Neuronal stem cell (in vitro differentiated cells): ENCODE data around the gene SPRING1. TPM values are rescaled to one million over a fixed set of nuclear protein-coding genes. Genes with fewer than 3 reads are reported as not detected.

Source experiments
- DNase-seq: peaks from one replicate; pipeline ENCODE4 v3.0.0-alpha.2; 2013; ENCODE audit warnings: low spot score
- H2AFZ ChIP-seq: one replicate; pipeline ENCODE4 v1.6.1; 2013; ENCODE audit warnings: mild to moderate bottlenecking, low read length, inconsistent platforms
- H2AK5ac ChIP-seq: 2 replicates; pipeline ENCODE4 v1.6.1; 2013; ENCODE audit warnings: low read depth, mild to moderate bottlenecking, inconsistent platforms, low read length, moderate library complexity, mixed read lengths
- H2BK120ac ChIP-seq: 2 replicates; pipeline ENCODE4 v1.6.1; 2013; ENCODE audit warnings: low read depth, mild to moderate bottlenecking, inconsistent platforms, low read length, moderate library complexity, mixed read lengths
- H2BK12ac ChIP-seq: one replicate; pipeline ENCODE4 v1.6.1; 2013; ENCODE audit warnings: low read length, inconsistent platforms
- H2BK15ac ChIP-seq: 2 replicates; pipeline ENCODE4 v1.6.1; 2013; ENCODE audit warnings: mild to moderate bottlenecking, low read length, inconsistent platforms, mixed read lengths
- H2BK5ac ChIP-seq: one replicate; pipeline ENCODE4 v1.6.1; 2013; ENCODE audit warnings: inconsistent platforms, mild to moderate bottlenecking, low read length, moderate library complexity
- H3K14ac ChIP-seq: one replicate; pipeline ENCODE4 v1.6.1; 2013; ENCODE audit warnings: low read length, inconsistent platforms
- H3K18ac ChIP-seq: 2 replicates; pipeline ENCODE4 v1.6.1; 2013; ENCODE audit warnings: low read length, inconsistent platforms
- H3K23ac ChIP-seq: 2 replicates; pipeline ENCODE4 v1.6.1; 2013; ENCODE audit warnings: low read depth, mild to moderate bottlenecking, mixed read lengths, low read length, inconsistent platforms; ENCODE audit not compliant: poor library complexity
- H3K27ac ChIP-seq: replicated peaks from 3 replicates; pipeline ENCODE4 v1.5.1; 2013; ENCODE audit warnings: low read length, inconsistent platforms
- H3K27me3 ChIP-seq, 3 experiments: 2 replicates each; pipeline ENCODE4 v1.6.1; 2013; ENCODE audit warnings: low read length in 3 of 3, mild to moderate bottlenecking in 2 of 3, inconsistent platforms in 1 of 3, low read depth in 1 of 3, mixed read lengths in 1 of 3, moderate library complexity in 1 of 3; ENCODE audit not compliant: control insufficient read depth in 3 of 3, insufficient read depth in 3 of 3
- H3K36me3 ChIP-seq, 2 donors: replicated peaks in 1 of 2; 2 replicates each; pipeline ENCODE4 v1.6.1; 2013; ENCODE audit warnings: low read length in 2 of 2; ENCODE audit not compliant: control insufficient read depth in 2 of 2, insufficient read depth in 2 of 2
- H3K4ac ChIP-seq: 2 replicates; pipeline ENCODE4 v1.6.1; 2013; ENCODE audit warnings: inconsistent platforms, mild to moderate bottlenecking, low read length, moderate library complexity
- H3K4me1 ChIP-seq, 2 donors: 1 replicate in 1 of 2; 2 replicates in 1 of 2; pipeline ENCODE4 v1.6.1; 2013; ENCODE audit warnings: low read length in 2 of 2, low read depth in 1 of 2; ENCODE audit not compliant: control insufficient read depth in 2 of 2, insufficient read depth in 1 of 2
- H3K4me2 ChIP-seq: one replicate; pipeline ENCODE4 v1.6.1; 2013; ENCODE audit warnings: mild to moderate bottlenecking, low read length, inconsistent platforms; ENCODE audit not compliant: insufficient read depth, poor library complexity, severe bottlenecking
- H3K4me3 ChIP-seq, 2 donors: 2 replicates each; pipeline ENCODE4 v1.5.1; 2013; ENCODE audit warnings: low read length in 2 of 2, mild to moderate bottlenecking in 2 of 2, inconsistent platforms in 1 of 2, moderate library complexity in 1 of 2
- H3K79me1 ChIP-seq: one replicate; pipeline ENCODE4 v1.6.1; 2013; ENCODE audit warnings: low read depth, mild to moderate bottlenecking, inconsistent platforms, low read length, moderate library complexity
- H3K9ac ChIP-seq: one replicate; pipeline ENCODE4 v1.6.1; 2013; ENCODE audit warnings: mild to moderate bottlenecking, low read depth, low read length, inconsistent platforms; ENCODE audit not compliant: poor library complexity
- H3K9me3 ChIP-seq, 2 donors: replicated peaks in 1 of 2; 2 replicates each; pipeline versions ENCODE3 to v1.6.1; 2013; ENCODE audit warnings: low read length in 2 of 2, mild to moderate bottlenecking in 2 of 2, inconsistent platforms in 1 of 2, low read depth in 1 of 2, mixed read lengths in 1 of 2, moderate library complexity in 1 of 2; ENCODE audit not compliant: control insufficient read depth in 2 of 2, insufficient read depth in 1 of 2
- H4K8ac ChIP-seq: one replicate; pipeline ENCODE4 v1.6.1; 2013; ENCODE audit warnings: low read depth, mild to moderate bottlenecking, inconsistent platforms, low read length, moderate library complexity
- H4K91ac ChIP-seq: one replicate; pipeline ENCODE4 v1.6.1; 2013; ENCODE audit warnings: low read length, low read depth, mild to moderate bottlenecking, inconsistent platforms; ENCODE audit not compliant: poor library complexity
- WGBS, 2 donors: extraction: QIAGEN DNeasy Blood & Tissue Kit; methylation state at CpG; one replicate each; pipeline ENCODE4 v1.1.7; 2013; ENCODE audit warnings: missing lambda C conversion rate in 2 of 2, mixed read lengths in 1 of 2; ENCODE audit not compliant: insufficient read length in 2 of 2, insufficient replicate concordance in 1 of 2; ENCODE audit errors: extremely low coverage in 2 of 2; 5-methylcytosine and 5-hydroxymethylcytosine counted together
- polyA plus RNA-seq, 2 experiments: library from polyadenylated mRNA; stranded (reverse); fragments of 200-250 nt; gene quantifications; one replicate each; pipeline ENCODE4 v1.2.3, GENCODE V29; 2013

Gene SPRING1, protein sequence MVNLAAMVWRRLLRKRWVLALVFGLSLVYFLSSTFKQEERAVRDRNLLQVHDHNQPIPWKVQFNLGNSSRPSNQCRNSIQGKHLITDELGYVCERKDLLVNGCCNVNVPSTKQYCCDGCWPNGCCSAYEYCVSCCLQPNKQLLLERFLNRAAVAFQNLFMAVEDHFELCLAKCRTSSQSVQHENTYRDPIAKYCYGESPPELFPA
- 21.8 TPM for polyA plus RNA-seq (2013, experiment 1 of 2)
- 21.8 TPM for polyA plus RNA-seq (2013, experiment 2 of 2)

GRCh38 chr12:116737774-116738657 lies at the start of gene SPRING1, which contains the start of gene RNFT2:
Gene SPRING1, minus strand, starts transcription at chr12:116738069. Its CDS starts 169 bp downstream, at chr12:116737900.
Gene RNFT2, plus strand, starts transcription at chr12:116738315. Its CDS starts 2,183 bp downstream, at chr12:116740498.
- Histone ChIP-seq H2BK15ac (no peak within 1 kb of the TSS), H3K27ac (peak within 1 kb of the TSS; percentile 57), H3K14ac (peak within 1 kb of the TSS; percentile 3), H3K4me2 (peak within 1 kb of the TSS; percentile 69), H2BK12ac (no peak within 1 kb of the TSS), H2AK5ac (no peak within 1 kb of the TSS), H3K36me3 (peaks cover 26 to 49% of the 10 kb centered on the region in 2 donors), H2AFZ (peak within 1 kb of the TSS; percentile 84), H2BK5ac (no peak within 1 kb of the TSS), H3K18ac (peak within 1 kb of the TSS; percentile 81), H3K27me3 (no peaks in the 10 kb centered on the region), H4K91ac (no peak within 1 kb of the TSS), H3K4me1 (peaks cover 2 to 10% of the 10 kb centered on the region in 2 donors), H3K23ac (peak within 1 kb of the TSS; percentile 86), H3K4me3 (peak within 1 kb of the TSS; percentile 80 to 97), H3K9ac (peak within 1 kb of the TSS; percentile 93), H3K79me1 (peaks cover 8% of the 10 kb centered on the region), H2BK120ac (no peak within 1 kb of the TSS), H3K4ac (no peak within 1 kb of the TSS), H3K9me3 (no peaks in the 10 kb centered on the region), H4K8ac (no peak within 1 kb of the TSS)
- WGBS, 2 donors: no CpG with 5 or more reads among the region's 80 CpGs
- DNase-seq: peak; percentile 99

DNA sequence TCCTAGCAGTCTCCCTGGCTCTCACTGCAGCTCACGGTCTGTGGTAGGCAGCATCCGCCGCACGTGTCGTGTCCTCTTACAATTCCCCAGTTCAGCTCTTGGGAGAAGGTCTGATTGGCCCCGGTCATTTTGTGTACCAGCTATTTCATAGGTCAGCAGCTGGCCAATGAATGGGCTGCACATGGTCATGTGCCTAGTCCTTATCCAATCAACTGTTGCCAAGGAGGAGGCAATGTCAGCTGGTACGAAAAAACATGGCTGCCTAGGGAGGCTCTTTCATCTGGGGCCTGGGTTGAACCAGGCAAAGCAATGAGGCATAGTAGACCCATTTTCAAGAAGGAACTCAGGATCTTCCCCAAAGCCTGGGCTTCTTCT lies 46.4 kb upstream of the SPRING1 start:
- no peak overlapping the region for H3K4ac ChIP-seq
- no peak overlapping the region for H2AK5ac ChIP-seq
- H3K14ac ChIP-seq: no peak overlapping the region
- no peak overlapping the region for H4K8ac ChIP-seq
- H2BK15ac ChIP-seq: no peak overlapping the region
- peak overlapping the region; percentile 50 for H3K9ac ChIP-seq
- no peak overlapping the region for H2BK5ac ChIP-seq
- H3K4me3 ChIP-seq: no peak overlapping the region
- H3K4me2 ChIP-seq: no peak overlapping the region
- DNase-seq: no peak
- no peaks in the 10 kb centered on the region for H3K79me1 ChIP-seq
- H3K27ac ChIP-seq: no peak overlapping the region
- H3K36me3 ChIP-seq: peaks cover 54 to 88% of the 10 kb centered on the region in 2 donors
- H3K9me3 ChIP-seq: no peaks in the 10 kb centered on the region
- H3K4me1 ChIP-seq: no peaks in the 10 kb centered on the region
- no peak overlapping the region for H4K91ac ChIP-seq
- H3K27me3 ChIP-seq: no peaks in the 10 kb centered on the region
- H3K23ac ChIP-seq: no peak overlapping the region
- no peak overlapping the region for H2BK120ac ChIP-seq
- H3K18ac ChIP-seq: no peak overlapping the region
- WGBS, 2 donors: no CpG with 5 or more reads among the region's 7 CpGs
- H2AFZ ChIP-seq: no peak overlapping the region
- H2BK12ac ChIP-seq: no peak overlapping the region

DNA sequence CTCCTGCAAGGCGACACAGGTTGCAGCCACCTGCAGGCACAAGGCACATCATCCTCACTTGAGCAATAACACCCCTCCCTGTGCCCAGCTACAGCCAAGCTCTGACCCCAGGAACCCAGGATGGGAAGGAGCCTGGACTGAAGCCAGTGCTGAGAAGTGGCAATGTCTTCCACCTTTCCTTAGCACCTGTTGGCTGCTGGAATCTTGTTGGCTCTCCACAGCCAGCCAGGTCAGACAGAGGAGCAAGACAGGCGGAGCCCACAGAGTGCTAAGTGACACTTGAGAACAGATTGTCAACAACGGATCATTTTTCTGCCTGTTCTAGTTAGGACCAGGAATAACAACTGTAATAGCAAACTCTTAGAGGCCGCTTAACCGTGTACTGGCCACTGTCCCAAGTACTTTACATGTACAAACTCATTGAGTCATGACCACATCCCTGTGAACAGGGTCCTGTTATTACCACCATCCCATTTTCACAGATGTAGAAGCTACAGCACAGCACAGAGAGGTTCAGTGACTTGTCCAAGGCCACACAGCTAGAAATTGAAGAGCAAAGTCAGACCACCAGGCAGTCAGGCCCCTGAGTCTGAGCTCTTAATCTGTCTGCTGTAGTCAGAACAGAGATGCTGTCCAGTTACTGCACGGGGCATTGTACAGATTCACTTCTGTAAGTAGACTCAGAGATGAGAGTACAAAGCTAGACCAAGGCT lies 45.8 kb upstream of the SPRING1 start:
- Histone ChIP-seq H2BK12ac (no peak overlapping the region), H3K4me3 (peak overlapping the region in 1 of 2 donors; percentile 2), H3K27ac (no peak overlapping the region)

More for the DNA sequence above, 45.8 kb upstream of the SPRING1 start:
- H3K18ac ChIP-seq: no peak overlapping the region
- H3K36me3 ChIP-seq: peaks cover 58 to 92% of the 10 kb centered on the region in 2 donors
- no peak overlapping the region for H2BK120ac ChIP-seq
- no peak overlapping the region for H3K14ac ChIP-seq
- no peaks in the 10 kb centered on the region for H3K79me1 ChIP-seq
- WGBS, 2 donors: no CpG with 5 or more reads among the region's 6 CpGs
- H2BK5ac ChIP-seq: peak overlapping the region; percentile 72
- H3K9ac ChIP-seq: peak overlapping the region; percentile 50
- no peak overlapping the region for H4K8ac ChIP-seq
- no peaks in the 10 kb centered on the region for H3K9me3 ChIP-seq
- no peaks in the 10 kb centered on the region for H3K4me1 ChIP-seq
- DNase-seq: no peak
- H4K91ac ChIP-seq: no peak overlapping the region
- H2AFZ ChIP-seq: no peak overlapping the region
- no peak overlapping the region for H3K4me2 ChIP-seq
- no peak overlapping the region for H2BK15ac ChIP-seq
- no peak overlapping the region for H2AK5ac ChIP-seq
- H3K27me3 ChIP-seq: no peaks in the 10 kb centered on the region
- no peak overlapping the region for H3K4ac ChIP-seq
- H3K23ac ChIP-seq: no peak overlapping the region
